Hepatocyte (in vitro differentiated cells): ENCODE results near the gene TRPV3.

ENCODE experiments used
- EZH2 ChIP-seq: fragments of 200-600 bp; sonication (generic); IDR thresholded peaks from 2 replicates; pipeline ENCODE4 v1.6.1; 2016; ENCODE audit warnings: antibody characterized with exemption, mild to moderate bottlenecking, borderline replicate concordance
- EZH2phosphoT487 ChIP-seq: fragments of 200-600 bp; sonication (generic); IDR thresholded peaks from one replicate; pipeline ENCODE4 v1.6.1; 2018; ENCODE audit warnings: antibody characterized with exemption, mild to moderate bottlenecking, low read depth, moderate library complexity; ENCODE audit not compliant: unreplicated experiment, severe bottlenecking
- TF ChIP-seq, protein P1 (sequence below): fragments of 200-600 bp; sonication (generic); IDR thresholded peaks from 2 replicates; pipeline ENCODE4 v1.5.1; 2016; ENCODE audit warnings: antibody characterized with exemption, mild to moderate bottlenecking; ENCODE audit not compliant: poor library complexity

DNA sequence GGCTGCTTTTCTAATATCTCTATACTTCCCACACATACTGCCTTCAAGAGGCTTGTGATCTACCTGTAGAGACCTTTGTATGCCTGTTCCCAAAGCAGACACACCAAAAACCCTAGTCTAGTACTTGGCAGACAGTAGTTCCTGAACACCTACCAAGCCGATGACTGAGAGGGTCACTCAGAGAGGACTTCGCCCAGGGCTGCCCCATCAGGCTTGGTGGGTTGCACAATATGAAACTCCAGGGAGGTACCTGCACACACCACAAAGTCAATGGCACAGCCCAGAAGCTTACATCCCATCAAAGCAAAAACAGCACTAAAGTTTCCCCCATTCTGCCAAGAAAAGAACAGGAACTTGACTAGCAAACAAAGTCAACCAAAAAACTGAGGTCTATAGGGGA, 51.6 kb downstream of the TRPV3 start:
- TF ChIP-seq, protein P1, sequence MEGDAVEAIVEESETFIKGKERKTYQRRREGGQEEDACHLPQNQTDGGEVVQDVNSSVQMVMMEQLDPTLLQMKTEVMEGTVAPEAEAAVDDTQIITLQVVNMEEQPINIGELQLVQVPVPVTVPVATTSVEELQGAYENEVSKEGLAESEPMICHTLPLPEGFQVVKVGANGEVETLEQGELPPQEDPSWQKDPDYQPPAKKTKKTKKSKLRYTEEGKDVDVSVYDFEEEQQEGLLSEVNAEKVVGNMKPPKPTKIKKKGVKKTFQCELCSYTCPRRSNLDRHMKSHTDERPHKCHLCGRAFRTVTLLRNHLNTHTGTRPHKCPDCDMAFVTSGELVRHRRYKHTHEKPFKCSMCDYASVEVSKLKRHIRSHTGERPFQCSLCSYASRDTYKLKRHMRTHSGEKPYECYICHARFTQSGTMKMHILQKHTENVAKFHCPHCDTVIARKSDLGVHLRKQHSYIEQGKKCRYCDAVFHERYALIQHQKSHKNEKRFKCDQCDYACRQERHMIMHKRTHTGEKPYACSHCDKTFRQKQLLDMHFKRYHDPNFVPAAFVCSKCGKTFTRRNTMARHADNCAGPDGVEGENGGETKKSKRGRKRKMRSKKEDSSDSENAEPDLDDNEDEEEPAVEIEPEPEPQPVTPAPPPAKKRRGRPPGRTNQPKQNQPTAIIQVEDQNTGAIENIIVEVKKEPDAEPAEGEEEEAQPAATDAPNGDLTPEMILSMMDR = no peak
- TF ChIP-seq EZH2phosphoT487 (no peak), EZH2 (no peak)
